ENCODE measurements around the gene HIPK4.

HIPK4 gene

DNA sequence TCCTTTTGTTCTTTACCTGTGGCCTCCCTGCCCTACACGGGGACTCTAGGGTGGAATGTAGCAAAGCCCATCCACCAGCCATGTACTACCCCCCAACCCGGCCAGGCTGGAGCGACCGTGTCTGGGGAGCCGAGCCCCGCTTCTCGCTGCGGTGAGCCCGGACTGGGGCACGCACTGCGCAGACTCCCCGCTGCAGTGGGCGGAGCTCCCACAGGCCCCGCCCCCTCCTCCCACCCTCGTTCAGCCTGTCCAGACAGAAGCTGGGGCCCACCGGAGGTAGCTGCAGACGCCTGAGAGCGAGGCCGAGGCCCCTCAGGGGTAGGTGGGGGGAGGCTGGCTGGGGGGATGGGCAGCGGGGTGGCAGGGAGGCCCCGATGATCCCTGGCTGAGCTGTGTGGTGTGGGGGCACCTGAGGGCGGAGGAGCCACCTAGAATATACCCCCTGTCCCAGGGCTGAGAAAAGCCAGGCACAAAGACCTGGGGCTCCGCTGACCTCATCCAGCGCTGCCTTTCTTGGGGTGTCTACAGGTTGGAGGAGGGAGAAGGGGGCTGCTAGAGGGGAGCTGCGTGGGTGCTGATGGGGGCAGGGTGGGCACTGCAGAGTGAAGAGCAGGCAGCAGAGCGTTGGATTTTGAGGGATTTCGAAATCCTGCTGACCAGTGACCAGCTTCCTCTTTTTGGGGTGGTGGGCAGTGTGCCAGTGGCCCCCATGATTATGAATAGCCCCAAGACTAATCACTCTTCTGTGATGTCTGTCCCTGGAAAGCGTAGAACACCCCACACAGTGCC is 24.2 kb downstream of the HIPK4 start:
- peak; percentile 75 for DNase-seq

- DNase-seq, result peak; percentile 33
Observed at GRCh38 chr19:40365010-40365409, 25.0 kb downstream of the HIPK4 start.

DNA sequence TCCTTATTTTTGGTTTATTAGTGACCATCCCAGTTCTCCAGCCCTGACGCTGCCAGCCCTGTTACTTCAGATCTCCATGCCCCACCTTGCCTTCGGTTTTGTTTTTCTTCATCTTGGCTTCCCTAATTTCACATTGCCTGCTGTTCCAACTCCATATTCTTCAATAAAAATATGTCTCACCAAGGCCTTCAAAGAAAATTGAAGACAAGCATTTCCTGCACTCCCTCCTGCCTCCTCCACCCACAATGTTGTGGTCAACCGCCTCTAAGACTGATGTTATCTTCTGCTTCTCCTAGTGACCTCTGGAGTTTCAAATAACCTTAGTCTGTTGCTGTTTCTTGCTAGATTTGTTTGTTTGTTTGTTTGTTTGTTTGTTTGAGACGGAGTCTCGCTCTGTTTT is 26.9 kb downstream of the HIPK4 start:
- DNase-seq, result peak; percentile 62

GRCh38 chr19:40362160-40362559 is 27.8 kb downstream of the HIPK4 start:
- DNase-seq, result no peak

GRCh38 chr19:40360708-40361241 is 29.2 kb downstream of the HIPK4 start:
- no peak for DNase-seq

GRCh38 chr19:40360020-40360707 is 29.8 kb downstream of the HIPK4 start:
- no peak for DNase-seq

- DNase-seq, result peak; percentile 19
Observed at GRCh38 chr19:40358773-40359172, 31.2 kb downstream of the HIPK4 start.

GRCh38 chr19:40357640-40358039 is 32.3 kb downstream of the HIPK4 start:
- no peak for DNase-seq

DNA sequence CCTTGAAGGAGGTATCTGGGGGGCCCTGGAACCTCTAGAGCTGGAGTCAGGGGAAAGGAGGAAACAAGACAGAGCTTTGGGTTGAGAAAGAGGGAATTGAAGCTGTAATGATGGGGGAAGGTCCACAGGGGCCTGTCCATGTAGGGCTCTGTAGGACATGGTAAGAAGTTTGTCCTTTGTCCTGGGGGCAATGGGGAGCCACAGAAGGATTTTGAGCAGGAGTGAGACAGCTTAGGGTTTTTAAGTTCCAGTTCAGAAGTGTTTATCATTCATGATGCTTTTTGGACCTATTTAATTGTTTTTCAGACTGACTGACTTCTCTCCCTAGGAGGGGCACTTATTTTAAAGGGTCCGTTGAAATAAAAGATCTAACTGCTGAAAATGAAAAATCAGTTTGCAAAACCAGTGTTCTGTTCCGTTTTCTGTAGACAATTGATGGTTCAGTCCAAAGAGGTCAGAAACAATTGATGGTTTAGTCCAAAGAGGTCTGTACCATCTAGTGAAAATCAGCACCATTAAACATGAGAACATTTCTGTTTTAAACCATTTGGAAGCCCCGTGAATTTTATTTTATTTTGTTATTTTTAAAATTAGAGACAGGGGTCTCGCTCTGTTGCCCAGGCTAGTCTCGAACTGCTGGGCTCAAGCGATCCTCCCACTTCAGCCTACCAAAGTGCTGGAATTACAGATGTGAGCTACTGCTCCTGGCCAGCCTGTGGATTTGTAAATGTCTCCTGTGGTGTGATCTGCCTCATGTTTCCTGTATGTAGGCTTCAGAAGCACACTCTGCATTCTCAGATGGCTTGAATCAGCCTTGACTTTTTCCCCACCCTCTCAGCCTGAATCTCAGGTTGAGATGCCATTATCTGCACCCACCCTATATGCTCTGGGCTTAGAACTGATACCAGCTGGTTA is 33.0 kb downstream of the HIPK4 start:
- no peak for DNase-seq

DNA sequence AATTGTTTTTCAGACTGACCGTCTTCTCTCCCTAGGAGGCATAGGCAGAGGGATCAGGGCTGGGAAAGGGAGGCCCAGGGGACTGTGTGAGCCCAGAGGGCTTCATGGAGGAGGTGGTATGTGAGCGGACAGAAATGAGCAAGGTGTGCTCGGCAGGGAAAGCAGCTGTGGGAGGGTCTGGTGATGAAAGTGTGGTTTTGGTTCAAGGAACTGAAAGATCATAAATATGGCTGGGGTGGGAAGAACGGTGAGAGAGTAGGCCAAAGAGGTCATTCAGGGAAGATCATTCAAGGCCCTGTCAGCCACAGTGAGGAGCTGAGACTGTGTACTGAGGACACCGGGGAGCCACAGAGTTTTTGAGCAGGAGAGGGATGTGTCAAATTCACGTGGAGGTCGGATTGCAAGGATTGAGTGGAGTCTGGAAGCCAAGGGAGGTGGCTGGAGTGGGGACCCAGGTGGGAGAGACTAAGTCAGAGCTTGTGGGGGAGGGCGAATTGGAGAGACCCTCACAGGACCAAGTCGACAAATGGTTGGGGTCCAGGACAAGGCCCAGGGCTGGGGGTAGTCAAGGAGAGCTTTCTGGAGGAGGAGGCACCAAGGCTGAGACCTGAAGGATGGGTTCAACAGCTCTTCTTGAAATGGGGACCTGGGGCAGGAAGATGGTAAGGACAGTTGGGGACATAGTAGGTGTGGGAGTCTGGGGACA is 33.9 kb downstream of the HIPK4 start:
- no peak for DNase-seq

DNA sequence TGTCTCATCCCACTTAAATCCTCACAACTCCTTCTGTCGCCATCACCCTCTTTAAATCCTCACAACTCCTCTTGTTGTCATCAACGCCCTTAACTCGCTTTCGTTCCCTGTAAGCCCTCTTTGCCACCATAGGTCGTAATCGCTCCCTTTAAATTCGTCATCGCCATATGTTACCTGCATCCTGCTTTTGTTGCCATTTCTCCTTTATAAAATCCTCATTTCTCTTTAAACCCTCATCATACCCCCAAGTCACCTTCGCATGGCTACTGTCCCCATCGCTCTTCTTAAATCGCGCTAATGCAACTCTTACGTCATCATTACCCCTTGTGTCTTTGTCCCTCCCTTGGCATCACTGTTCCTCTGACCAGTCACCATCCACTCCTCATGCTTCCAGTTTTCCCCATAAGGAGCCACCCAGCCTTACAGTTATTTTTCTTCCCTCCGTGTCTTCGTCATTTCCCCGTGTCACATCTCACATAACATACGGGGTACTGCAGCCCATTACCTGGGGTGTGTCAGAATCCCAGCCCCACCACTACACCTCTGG is 40.9 kb downstream of the HIPK4 start:
- DNase-seq, result peak; percentile 56

DNA sequence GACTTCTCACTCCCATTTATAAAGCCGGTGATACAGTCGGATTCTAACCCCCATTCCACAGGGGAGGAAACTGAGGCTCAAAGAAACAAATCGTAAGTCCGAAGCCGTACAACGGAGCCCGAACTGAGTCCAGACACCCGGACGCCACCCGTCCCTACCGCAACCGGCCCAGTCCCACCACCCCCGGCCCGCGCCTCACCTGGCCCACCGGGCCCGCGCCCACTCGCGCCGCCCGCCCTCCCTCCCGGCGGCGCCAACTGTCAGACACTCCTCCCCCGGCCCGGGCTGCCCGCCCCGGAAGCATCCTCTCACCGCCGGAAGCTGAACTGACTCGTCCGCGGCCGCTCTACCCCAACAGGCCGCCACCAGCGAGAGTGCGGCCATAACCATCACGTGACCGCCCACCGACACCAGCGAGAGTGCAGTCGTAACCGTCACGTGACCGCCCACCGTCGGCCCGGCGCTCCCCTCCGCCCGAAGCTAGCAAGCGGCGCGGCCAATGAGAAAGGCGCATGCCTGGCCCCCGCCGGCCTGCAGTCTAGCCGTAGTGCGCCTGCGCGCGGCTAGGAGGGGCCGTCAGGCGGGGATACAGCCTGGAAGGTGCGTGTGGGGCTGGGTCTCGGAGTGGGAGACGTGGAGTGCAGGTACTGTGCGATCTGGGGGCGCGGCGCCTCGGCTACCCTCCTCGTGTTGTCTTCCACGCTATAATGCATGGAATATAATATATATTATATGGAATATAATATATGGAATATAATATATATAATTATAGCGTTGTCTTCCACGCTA is 41.7 kb downstream of the HIPK4 start, which contains the start of the genes C19orf47 and PLD3:
Gene C19orf47, minus strand, starts transcription at position 273 of the 789 bp plus-strand sequence. CDS start 6,540 bp downstream, outside the sequence.
Gene PLD3, plus strand, starts transcription at position 571 of the 789 bp plus-strand sequence. CDS start 17,789 bp downstream, outside the sequence.
- peak; percentile 99 for DNase-seq

DNA sequence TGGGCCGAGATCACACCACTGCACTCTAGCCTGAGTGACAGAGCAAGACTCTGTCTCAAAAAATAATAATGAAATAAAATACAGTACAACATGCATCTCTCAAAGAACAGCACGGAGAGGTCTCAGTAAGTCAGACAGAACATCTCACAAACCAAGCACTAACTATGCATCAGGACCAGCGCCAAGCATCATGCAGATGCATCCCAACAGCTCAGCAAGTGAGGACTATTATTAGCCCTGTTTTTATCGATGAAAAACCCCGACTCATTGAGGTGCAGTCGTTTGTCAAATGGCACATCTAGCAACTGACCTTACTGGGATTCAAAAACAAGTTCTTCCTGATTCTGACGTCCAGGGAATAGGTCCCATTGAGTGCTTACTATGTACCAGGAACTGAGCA is 45.6 kb downstream of the HIPK4 start:
- no peak for DNase-seq

- DNase-seq, result no peak
Observed at GRCh38 chr19:40342644-40343311, 47.2 kb downstream of the HIPK4 start.

DNA sequence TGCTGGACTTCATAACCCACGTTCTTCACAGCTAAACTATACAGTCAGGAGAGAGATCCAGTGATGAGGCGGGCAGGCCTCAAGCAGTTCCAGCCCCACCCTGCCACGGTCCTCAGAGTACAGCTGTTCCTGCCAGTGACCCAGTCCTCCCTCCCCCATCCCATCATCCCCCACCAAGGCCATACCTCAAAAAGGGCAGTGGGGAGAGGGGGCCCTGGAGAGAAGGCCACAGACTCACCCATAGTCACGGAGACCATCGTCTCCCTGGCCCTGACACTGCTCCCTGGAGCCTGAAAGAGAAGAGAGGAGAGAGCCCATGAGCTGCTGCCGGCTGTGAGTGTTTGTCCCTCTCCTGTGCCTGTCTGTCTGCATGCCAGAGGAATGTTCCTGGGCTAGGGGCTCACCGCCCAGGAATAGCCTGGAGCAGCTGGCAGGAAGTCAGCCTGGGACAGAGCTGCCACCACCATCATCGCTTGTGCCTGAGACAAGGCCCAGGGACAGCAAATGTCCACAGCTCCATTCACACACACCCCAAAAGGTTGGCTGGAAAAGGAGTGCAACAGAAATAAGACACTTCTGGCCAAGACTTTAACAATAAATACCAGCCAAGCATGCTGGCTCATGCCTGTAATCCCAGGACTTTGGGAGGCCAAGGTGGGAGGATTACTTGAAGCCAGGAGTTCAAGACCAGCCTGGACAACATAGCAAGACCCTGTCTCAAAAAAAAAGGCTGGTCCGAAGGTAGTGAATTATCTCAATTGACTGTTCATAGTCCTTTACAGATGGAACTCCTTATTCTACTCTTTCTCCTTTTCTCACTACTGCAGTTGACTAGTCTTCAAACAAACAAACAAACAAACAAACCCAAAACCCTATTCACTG is 48.1 kb downstream of the HIPK4 start:
- DNase-seq, result no peak

DNA sequence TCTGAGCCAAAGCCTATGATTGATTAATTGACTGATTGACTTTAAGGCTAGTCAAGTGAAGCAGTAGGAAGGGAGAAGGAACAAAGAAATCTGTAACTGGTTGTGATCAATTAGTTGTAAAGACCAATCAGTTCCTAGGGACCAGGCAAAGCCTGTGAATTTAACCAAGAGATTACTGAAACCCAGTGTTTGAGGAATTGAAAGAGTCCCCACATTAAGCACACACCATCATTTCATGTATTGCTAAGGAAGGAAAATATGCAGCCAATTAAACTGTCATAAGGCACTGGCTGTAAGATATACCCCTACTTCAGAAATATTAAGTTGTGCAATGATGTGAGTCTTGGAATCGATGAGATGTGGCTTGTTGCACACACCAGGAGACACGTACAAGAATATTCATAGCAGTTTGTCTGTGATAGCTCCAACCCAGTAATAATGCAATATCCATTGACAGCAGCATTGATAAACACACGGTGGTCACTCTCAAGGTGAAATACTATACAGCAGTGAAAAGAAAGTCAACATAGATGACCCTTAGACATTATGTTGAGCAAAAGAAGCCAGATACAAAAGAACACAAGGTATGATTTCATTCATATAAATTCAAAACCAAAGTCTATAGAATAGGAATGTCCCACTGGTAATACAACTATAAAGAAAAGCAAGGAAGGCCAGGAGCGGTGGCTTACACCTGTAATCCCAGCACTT is 50.8 kb downstream of the HIPK4 start:
- DNase-seq, result no peak

DNA sequence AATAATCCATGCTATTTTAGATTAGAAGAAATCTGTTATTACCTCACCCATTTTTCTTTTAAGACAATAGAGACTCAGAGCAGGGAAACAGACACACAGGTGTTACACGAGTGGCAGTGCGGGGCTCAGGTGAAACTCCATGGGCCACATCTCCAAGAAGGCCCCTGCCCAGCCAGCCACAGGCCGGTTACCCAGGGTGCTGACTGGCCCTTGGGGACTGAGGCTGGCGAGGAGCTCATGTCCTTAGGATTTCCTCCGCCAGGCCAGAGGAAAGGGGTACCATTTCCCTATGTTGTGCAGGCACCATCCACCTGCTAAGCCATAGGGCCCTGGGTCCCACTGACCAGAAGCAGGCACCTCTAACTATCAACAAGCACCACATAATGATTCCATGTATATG is 52.4 kb downstream of the HIPK4 start:
- DNase-seq, result no peak

DNA sequence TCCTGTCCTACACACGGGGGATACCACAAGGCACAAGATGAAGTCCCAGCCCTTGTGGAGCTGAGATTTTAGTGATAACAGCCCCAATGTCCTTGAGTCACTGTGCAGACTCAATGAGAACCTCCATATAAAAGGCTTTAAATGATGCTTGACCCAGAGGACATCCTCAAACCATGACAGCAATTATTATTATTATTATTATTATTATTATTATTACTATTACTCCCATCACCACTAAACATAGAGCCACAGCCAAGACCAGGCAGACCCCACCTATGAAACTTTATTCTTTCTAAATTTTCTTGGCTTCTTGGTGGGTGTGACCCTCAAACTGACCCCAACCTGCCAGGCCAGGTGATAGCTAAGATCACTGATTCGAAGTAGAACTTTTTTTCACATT is 52.9 kb downstream of the HIPK4 start:
- no peak for DNase-seq

DNA sequence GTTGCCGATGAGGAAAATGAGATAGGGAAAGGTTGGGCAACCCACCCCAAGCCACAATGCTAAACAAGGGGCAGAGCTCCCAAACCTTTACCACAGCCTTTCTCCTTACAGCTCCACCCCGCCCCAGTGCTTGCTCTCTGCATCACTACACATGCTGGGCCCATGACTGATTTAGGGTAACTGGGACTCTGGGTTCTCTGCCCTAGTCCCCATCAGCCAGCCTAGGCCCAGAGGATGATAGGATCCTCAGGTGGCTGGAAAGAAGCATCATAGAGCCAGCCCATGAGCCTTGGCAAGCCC is 53.4 kb downstream of the HIPK4 start:
- no peak for DNase-seq

Data from hematopoietic multipotent progenitor cell treated with erythropoietin and hydrocortisone succinate and interleukin-3 and kit ligand, for 8 days (in vitro differentiated cells).